Measurements from ENCODE around the gene SLC4A8. TPM values are rescaled to one million over a fixed set of nuclear protein-coding genes. Genes with fewer than 3 reads are reported as not detected.
A peak's percentile ranks its signal among the peaks of the same experiment; 100 is the strongest.

Gene SLC4A8
- total RNA-seq, 2 experiments from 2014 or later: 1.3 to 1.8 TPM

GRCh38 chr12:51473947-51474346 lies 49.3 kb downstream of the SLC4A8 start:
- ChIA-PET POLR2A (interaction anchor here (1.0 kb wide), 1 partner anchor 142 kb away, joined by 3 read pairs; no protein-coding TSS in a partner anchor), CTCF (no interaction called here)
- Histone ChIP-seq H3K9me3 (ENCODE audit: control insufficient read depth in 1 of 2, insufficient read depth in 1 of 2, low read length in 2 of 2) (no peaks in the 10 kb centered on the region), H3K4me3 (ENCODE audit: low read length) (no peak overlapping the region), H3K27me3 (ENCODE audit: control insufficient read depth in 1 of 2, insufficient read depth in 2 of 2, low read length in 2 of 2) (no peaks in the 10 kb centered on the region), H3K27ac (ENCODE audit: low read depth in 1 of 2, low read length in 2 of 2) (no peak overlapping the region), H3K4me1 (ENCODE audit: insufficient read depth, low read length) (no peaks in the 10 kb centered on the region), H3K36me3 (ENCODE audit: insufficient read depth, low read length) (no peaks in the 10 kb centered on the region)
- intact Hi-C loops (cut with DNase I, micrococcal nuclease): no loop called here
- no peak for ATAC-seq (ENCODE audit: poor library complexity)
- H3K9me3 Mint-ChIP-seq: no peaks in the 10 kb centered on the region
- TF ChIP-seq CTCF (IDR thresholded peaks at IDR 0.05): no peak
- no peaks in the 10 kb centered on the region for H3K4me1 Mint-ChIP-seq (ENCODE audit: low read depth)
- no peaks in the 10 kb centered on the region for H3K27me3 Mint-ChIP-seq
- no peak overlapping the region for H3K4me3 Mint-ChIP-seq
- no peak overlapping the region for H3K27ac Mint-ChIP-seq
- peaks cover 5% of the 10 kb centered on the region for H3K36me3 Mint-ChIP-seq (ENCODE audit: low read depth)
- no peak for DNase-seq

GRCh38 chr12:51475543-51475942 lies 50.9 kb downstream of the SLC4A8 start:
- Histone ChIP-seq H3K36me3 (ENCODE audit: insufficient read depth, low read length) (no peaks in the 10 kb centered on the region), H3K27ac (ENCODE audit: low read depth in 1 of 2, low read length in 2 of 2) (no peak overlapping the region), H3K4me3 (ENCODE audit: low read length) (no peak overlapping the region), H3K4me1 (ENCODE audit: insufficient read depth, low read length) (no peaks in the 10 kb centered on the region), H3K27me3 (ENCODE audit: control insufficient read depth in 1 of 2, insufficient read depth in 2 of 2, low read length in 2 of 2) (no peaks in the 10 kb centered on the region), H3K9me3 (ENCODE audit: control insufficient read depth in 1 of 2, insufficient read depth in 1 of 2, low read length in 2 of 2) (no peaks in the 10 kb centered on the region)
- no peaks in the 10 kb centered on the region for H3K9me3 Mint-ChIP-seq
- peaks cover 4% of the 10 kb centered on the region for H3K4me1 Mint-ChIP-seq (ENCODE audit: low read depth)
- DNase-seq: no peak
- H3K4me3 Mint-ChIP-seq: no peak overlapping the region
- TF ChIP-seq CTCF (IDR thresholded peaks at IDR 0.05): no peak
- peaks cover 5% of the 10 kb centered on the region for H3K36me3 Mint-ChIP-seq (ENCODE audit: low read depth)
- intact Hi-C loops (cut with DNase I, micrococcal nuclease): no loop called here
- no peaks in the 10 kb centered on the region for H3K27me3 Mint-ChIP-seq
- no peak overlapping the region for H3K27ac Mint-ChIP-seq
- ChIA-PET POLR2A (no interaction called here), CTCF (no interaction called here)
- no peak for ATAC-seq (ENCODE audit: poor library complexity)

GRCh38 chr12:51480978-51481377 lies 56.3 kb downstream of the SLC4A8 start:
- H3K9me3 Mint-ChIP-seq: no peaks in the 10 kb centered on the region
- TF ChIP-seq CTCF (IDR thresholded peaks at IDR 0.05): no peak
- intact Hi-C loops (cut with DNase I, micrococcal nuclease): no loop called here
- H3K27me3 ChIP-seq (ENCODE audit: control insufficient read depth in 1 of 2, insufficient read depth in 2 of 2, low read length in 2 of 2): no peaks in the 10 kb centered on the region
- H3K36me3 Mint-ChIP-seq (ENCODE audit: low read depth): no peaks in the 10 kb centered on the region
- H3K27ac ChIP-seq (ENCODE audit: low read depth in 1 of 2, low read length in 2 of 2): no peak overlapping the region
- ATAC-seq (ENCODE audit: poor library complexity): no peak
- DNase-seq: no peak
- no peak overlapping the region for H3K4me3 Mint-ChIP-seq
- no peak overlapping the region for H3K4me3 ChIP-seq (ENCODE audit: low read length)
- H3K27me3 Mint-ChIP-seq: no peaks in the 10 kb centered on the region
- peak overlapping the region; percentile 60 for H3K27ac Mint-ChIP-seq
- no peaks in the 10 kb centered on the region for H3K9me3 ChIP-seq (ENCODE audit: control insufficient read depth in 1 of 2, insufficient read depth in 1 of 2, low read length in 2 of 2)
- H3K36me3 ChIP-seq (ENCODE audit: insufficient read depth, low read length): no peaks in the 10 kb centered on the region
- CTCF ChIA-PET: no interaction called here
- H3K4me1 ChIP-seq (ENCODE audit: insufficient read depth, low read length): peaks cover 25% of the 10 kb centered on the region
- peaks cover 43% of the 10 kb centered on the region for H3K4me1 Mint-ChIP-seq (ENCODE audit: low read depth)
- POLR2A ChIA-PET: no interaction called here

Data from CD4-positive, alpha-beta T cell (primary cell).